HG03135 (cell line): ENCODE results near the gene PPP3CA.
"Not testable (repeated sequence)": the region's sequence is repeated elsewhere in the genome, so short reads cannot be mapped to it uniquely, and the experiment has no call there.

ENCODE experiments used
- ATAC-seq: cut with Tn5 transposase; IDR thresholded peaks from one replicate; pipeline ENCODE4 v1.9.1; 2021; ENCODE audit warnings: mild to moderate bottlenecking, moderate library complexity; ENCODE audit not compliant: unreplicated experiment

The PPP3CA gene

DNA sequence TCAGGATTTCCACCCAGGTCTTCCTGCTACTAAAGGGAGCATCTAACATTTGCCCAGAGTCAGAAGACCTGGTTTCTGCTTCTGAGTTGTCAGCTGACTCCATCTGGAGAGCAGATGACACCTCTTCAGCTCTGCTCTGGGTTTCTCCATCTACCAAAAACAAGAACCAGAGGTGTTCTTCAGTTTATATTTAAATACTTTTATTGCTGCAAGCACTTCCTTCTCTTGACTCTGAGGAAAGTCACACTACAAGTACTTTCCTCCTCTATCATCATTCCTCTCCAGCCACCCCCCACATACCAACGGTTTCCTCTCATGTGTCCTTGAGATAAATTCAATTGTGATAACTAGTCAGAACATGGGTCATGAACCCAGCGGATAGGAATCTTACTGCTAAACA, 88.4 kb downstream of the PPP3CA start:
- ATAC-seq = no peak

DNA sequence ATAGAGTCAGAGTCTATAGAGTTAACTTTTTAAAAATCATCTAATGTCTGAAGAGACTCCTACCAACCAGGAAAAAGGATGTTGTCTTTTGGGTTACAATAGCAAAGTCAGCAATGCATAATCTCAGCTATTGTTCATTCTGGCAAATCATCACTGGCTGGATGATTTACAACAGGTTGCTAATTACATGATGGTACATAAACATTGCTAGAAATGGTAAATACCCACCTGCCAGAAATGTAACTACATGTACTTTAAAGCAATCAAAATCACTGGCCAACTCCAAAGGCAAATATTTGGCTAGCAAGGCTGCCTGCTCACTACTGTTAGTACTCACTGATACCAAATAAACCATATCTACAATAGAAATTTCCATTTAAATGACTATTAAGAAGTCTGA, 91.1 kb downstream of the PPP3CA start:
- ATAC-seq = no peak

DNA sequence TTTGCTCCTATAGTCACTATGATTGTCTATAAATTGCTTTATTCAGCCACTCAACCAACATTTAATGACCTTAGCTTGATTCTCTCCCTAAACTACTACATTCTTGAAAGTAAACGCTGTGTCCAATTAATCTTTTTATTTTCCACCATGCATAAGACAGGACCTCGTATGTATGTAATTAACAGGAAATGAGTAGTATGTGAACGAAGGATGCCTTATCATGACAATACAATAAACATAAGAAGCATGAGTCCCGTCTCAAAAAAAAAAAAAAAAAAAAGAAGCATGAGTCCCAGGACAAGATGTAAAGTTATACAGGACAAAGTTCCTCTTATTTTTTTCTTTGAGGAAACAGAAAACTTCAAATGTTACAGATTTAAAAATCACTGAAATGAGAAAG, 92.5 kb downstream of the PPP3CA start:
- no peak for ATAC-seq

DNA sequence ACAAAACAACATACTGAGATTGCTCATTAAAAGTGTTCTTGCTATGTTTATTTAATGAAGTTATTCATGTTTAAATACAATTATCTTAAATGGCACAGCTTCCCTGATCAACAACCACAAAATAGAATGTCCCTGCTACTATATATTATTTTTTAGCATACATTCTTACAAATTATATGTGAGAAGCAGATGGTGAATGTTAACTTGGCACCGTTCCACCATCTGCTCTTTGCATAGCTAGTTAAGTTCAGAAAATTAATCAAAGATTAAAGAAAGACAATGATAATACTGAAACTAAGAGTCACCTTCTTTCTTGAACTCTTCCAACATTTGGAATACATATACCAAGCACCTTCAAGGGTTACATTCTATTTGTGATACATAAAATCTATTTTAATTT, 94.2 kb downstream of the PPP3CA start:
- no peak for ATAC-seq

DNA sequence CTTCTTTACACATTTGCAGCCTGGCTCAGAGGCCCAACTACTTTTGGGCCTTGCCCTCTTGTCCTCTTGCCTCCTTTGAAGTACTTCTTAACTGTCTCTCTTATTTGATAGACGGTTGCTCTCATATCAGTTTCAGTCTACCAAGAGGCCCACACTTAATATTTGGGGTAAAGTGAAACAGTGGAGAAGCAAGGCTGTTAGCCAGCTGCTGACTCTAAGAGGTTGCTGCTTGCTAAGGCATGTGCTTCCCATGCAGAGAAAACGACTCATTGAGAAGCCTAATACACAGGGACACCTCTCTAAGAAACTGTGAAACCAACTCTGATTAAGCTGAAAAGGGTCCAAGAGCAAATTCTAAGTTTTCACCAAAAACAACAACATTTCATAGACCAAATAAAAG, 94.6 kb downstream of the PPP3CA start:
- ATAC-seq = no peak

DNA sequence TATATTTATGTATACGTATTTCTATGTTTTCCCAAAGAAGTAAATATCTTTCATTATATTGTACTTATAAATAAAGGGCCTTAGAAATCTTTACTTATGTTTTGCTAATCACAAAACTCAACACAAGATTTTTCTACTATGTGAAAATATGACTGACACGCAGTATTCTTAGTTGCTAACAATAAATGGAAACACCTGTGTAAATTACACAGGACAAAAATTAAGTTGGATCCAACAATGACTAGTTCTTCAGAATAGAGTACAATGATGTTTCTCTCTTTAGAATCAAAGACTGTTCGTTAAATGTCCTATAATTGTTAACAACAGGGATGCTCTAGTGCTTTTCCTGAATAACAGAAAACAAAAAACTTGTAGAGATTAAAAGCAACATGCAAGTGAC, 96.1 kb downstream of the PPP3CA start:
- no peak for ATAC-seq

DNA sequence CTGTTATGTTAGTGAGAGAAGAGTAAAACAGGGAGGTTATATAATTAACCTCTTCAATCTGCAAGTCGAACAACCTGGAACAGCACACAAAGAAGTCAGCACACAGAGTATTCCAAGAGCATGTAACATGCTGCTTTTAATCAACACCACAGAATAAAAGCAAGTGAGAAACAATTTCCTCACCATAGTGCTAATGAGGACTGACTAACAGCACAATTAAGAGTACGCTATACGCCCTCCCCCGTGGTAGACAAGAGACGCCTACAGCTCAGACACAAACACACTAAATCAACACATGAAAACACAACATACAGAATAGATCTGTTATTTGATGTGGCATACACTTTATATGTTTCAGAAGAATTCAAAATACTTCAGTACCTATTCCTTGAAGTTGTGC, 103.0 kb downstream of the PPP3CA start:
- ATAC-seq = no peak

DNA sequence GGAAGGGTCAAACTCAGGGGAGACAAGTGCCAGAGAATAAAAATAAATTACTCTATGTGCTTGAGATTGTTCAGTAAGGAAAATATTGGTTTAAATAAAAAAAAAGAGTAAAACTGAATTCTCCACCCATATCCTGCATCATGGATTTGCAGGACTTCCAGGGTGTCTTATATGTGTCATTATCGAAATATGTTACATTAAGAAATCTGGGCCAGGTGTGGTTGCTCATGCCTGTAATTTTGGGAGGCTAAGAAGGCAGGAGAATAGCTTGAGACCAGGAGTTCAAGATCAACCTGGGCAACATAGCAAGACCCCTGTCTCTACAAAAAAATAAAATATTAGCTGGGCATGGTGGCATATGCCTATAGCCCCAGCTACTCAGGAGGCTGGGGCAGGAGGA, 104.9 kb downstream of the PPP3CA start:
- ATAC-seq = no peak

DNA sequence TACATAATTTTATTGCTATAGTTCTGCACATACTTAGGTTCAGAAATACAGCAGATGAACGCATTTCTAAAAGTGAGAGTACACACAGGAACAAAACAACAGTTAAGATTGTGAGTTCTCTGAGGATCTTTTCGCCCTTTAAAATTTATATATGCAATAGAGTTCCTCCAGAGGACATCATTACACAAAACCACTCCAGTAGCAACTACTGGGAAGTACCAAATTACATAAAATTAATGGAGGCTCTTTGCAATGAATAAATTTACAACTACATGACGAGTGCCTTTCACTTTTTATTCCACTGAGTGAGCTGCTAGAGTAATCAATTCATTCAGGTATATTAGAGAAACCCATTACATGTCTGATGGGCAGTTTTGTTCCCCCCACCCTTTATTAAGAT, 107.2 kb downstream of the PPP3CA start:
- no peak for ATAC-seq

DNA sequence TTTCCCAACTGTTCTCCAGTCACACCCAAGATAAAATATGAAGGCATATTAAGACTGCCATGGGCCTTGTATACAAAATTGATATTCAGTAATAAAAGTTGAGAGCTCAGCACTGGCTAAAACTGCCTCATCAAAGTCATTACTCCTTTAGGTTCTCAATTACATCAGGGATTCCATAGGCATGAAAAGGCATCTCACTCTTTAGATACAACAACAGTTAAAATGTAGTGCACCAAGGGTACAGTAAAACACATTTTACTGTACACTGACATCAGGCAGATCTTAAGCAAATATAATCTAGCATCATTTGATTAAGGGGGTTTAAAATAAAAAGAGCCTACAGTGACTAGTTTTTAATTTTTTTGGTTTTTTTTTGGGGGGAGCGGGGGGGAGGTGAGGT, 107.7 kb downstream of the PPP3CA start:
- ATAC-seq = no peak

DNA sequence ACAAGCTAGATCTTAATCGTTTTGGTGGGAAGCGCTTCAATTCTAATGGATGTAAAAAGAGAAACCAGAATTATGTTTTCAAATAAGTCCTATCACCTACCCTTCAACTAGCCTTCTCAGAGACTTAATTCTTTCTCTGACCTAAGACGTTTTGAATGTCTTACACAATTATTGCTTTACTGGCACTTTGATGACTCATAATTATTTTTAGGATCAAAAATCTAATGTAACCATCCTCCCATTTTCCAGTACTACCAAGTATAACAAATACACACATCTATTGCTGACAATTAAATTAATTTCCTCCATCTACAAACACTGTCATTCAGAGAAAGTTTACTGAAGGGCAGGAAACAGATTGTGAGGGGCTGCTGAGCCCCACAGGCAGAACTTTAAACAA, 108.6 kb downstream of the PPP3CA start:
- ATAC-seq = no peak

DNA sequence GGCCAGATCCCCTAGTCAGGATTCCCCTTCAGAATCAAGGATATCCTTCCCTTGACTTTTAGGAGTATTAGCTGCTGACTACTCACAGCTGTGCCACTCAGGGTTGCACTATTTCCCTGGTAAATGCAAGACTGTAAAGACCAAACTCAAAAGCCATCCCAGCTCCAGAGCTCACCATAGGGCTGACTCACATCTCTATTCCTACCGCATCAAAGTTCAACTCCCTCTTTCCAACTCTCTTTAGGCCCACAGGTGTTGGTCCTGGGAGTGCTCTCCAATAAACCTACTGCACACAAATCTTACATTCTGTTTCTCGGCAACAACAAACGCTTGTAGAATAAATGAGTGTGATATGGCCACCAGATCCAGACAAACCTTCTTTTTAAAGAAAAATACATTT, 109.6 kb downstream of the PPP3CA start:
- ATAC-seq = no peak

DNA sequence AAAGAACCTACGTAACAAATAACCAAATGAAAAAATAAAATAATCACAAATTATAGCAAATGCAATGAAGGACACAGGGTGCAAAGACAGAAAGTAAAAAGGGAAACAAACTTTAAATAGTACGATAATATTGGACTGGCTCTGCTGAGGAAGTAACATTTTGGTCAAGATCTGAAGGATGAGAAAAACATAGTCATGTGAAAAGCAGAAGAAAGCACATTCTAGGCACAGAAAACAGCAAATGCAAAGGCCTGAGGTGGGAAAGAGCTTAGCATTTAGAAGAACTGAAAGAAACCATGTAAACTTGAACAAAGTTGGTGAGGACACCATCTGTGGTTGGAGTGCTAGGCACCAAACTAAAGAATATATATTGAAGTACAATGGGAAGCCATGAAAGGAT, 111.2 kb downstream of the PPP3CA start:
- ATAC-seq = no peak

DNA sequence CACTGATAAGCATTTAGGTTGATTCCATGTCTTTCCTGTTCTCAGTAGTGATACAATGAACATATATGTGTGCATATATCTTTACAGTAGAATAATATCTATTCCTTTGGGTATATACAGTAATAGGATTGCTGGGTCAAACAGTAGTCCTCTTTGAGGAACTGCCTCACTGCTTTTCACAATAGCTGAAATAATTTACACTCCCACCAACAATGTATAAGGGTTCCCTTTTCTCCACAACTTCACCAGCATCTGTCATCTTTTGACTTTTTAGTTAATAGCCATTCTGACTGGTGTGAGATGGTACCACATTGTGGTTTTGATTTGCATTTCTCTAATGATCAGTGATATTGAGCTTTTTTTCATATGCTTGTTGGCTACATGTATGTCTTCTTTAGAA, 113.2 kb downstream of the PPP3CA start:
- ATAC-seq = not testable (repeated sequence)

DNA sequence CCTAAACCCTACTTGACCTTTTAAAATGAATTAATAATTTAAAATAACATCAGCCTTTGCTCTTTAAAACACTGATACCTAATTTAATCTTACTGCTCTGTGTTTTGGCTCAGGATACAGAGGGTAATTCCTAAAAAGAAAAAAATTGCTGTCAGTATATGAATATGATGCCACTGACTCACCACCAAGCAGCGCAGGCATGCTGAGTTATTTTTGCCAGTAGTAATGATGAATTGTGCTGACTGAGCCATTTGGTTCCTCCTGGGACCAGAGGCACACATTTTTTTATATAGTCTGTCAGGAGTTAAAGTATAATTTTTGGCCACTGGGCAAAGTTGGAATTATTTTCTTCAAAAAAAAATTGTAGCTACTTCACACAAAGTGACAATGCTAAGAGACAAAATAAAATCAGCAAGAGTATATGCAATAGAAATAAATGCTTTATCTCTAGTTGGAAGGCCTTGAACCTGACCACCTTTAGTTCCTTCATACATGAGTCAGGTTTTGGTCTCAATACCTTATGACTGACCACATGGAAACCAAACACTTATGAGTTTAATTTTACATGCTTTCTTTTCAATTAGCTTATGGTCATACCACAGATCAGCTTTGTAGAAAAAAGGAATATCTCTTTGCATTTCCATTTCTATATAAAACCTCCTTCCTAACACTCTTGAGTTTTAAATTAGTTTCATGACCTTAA, 115.1 kb downstream of the PPP3CA start:
- no peak for ATAC-seq

DNA sequence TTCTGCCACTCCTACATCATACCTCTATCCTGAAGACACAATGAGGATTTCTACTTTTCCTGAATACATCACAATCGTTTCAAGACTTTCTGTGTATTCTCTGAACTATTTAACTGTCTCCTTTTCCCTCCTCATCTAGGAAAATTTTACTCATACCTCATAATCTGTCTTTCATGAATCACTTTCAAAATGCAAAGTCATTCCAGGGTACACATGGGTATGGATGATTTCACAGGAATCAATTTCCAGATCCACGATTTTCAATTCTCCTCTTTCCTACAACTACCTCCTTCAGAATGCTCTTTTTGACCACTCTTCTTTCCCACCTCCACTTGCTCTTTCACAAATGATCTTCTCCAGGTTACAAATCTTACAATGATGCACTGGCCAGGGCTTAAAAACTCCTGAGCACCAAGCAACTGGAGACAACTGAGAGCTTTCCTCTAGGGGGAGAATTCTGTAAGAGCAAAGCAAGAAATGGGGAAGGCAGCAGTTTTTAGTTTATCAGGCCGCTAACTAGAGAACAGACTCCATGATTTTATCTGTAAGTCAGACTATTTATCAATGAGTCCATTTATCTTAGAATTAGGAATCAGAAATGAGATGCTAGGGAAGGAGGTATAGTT, 116.4 kb downstream of the PPP3CA start:
- ATAC-seq = no peak

DNA sequence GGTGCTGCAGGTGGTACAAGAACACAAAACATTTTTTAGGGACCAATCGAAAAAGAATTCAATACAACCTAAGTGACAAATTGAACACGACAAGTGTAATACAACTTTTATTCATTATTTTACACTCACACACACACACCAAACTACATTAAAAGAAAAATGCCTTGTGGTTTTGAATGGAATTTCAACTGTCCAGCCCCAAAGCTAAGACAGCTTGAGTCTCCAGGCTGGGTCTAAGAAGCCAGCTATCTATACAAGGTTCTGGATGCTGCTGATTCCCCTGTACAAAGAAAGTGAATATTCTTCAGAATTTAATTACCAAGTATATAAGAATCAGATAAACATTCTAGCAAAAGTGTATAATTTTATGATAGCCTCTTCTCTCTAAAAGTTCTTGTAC, 118.2 kb downstream of the PPP3CA start:
- ATAC-seq = no peak

DNA sequence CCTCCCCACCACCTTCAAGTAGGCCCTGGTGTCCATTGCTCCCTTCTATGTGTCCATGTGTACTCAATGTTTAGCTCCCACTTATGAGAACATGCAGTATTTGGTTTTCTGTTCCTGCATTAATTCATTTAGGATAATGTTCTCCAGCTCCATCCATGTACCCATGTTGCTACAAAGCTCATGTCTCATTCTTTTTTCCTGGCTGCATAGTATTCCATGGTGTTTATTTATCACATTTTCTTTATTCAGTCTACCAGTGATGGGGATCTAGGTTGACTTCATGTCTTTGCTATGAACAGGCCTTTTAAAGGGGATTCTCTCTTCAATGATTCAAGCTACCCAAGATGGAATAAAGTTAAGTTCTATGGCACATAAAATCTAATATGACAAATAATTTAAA, 119.6 kb downstream of the PPP3CA start:
- ATAC-seq = no peak

DNA sequence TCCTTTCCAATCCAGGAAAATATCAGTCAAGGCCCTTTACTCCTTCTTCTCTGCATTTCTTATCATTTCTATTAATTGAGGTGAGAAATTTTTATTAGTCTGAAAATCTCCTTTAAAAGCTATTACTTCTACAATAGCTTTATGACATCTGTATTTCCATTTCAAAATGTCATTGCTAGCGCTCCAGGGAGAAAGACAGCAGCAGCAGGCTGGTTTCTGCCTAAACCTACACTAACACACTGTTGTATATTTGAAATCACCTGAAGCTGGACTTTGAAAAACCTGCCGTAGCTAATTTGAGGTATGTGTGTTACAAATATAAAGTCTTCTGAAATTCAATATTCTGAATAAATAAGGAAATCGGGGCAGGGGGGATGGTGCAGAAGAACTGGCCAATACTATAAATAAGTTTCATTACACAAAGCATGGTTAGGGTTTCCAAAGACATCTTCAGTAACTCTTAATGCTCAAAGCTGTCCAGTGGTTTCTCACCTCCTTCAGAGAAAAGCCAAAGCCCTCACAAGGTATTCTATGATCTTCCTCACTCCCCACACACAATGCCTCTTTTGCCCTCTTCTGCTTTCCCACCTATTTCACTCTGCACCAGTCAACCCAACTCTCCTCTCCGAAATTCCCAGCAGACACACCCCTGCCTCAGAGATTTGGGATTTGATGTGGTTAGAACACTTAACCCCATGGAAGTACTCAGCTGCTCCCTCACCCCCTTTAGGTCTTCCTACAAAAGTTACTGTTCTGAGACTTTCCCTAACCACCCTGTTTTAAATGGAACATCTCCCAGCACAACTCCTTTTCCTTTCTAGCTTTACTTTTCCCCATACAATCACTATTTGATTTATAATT, 122.7 kb downstream of the PPP3CA start:
- ATAC-seq = no peak

DNA sequence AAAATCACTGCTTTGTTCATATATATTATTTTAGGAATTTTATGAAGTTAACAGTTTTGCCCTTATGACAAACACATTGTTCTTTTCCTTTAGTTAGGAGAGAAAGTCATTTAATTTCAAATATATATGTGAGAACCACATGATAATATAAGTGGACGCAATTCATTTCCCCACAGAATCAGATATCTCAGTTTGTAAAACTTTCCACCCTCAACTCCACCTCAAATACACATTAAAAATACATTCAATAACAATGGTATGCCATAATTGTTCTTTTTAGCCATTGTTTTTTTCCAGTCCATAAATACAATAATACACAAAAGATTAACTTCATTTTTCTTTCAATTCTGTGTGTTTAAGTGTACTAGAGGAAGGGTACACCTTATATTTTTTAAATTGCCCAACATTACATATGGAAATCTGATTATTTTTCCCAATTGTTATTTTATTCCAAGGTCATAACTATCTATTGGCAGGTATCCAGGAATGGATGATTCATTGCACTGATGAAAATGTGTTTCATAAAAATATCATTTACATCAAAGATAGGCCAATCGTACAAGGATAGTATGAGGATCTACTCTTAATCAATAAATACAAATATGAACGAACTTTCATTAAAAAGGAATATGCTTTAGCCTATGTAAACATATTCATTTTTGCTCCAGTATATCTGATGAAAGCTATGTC, 125.0 kb downstream of the PPP3CA start:
- ATAC-seq = no peak

DNA sequence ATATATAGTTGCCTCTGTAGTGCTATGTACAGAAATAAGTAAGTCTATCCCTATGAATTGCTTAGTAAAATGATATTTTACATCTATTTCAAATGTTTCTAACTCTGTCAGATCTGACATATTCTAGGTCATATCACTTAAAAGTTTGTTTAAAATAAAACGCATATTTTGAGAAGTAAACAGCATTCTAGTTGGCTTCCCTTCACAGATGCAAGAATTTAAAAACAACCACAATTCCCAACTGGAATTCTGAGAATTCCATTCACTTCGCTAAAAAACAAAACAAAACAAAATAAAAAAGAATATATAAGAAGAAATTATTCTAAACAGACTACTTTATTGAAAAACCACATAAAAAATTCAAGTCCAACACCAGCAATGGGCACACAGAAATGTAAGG, 126.0 kb downstream of the PPP3CA start:
- ATAC-seq = no peak
